K562 (cell line): Measurements from ENCODE around the gene FAM234A.

ENCODE experiments used
- CEBPB ChIP-seq: fragments of 450-650 bp; IDR thresholded peaks from 2 replicates; pipeline ENCODE4 v1.6.1; 2016; ENCODE audit warnings: missing genetic modification characterization, missing compliant biosample characterization
- CTCF ChIP-seq, 3 experiments: IDR thresholded peaks in 2 of 3; conservative IDR thresholded peaks in 1 of 3; 2 replicates each; pipeline ENCODE4 v1.5.1; 2011 to 2012; ENCODE audit warnings: low read length in 3 of 3, mild to moderate bottlenecking in 3 of 3, control low read depth in 2 of 3, improper control_type of control experiment in 1 of 3, inconsistent platforms in 1 of 3, low read depth in 1 of 3, mixed read lengths in 1 of 3, moderate library complexity in 1 of 3; ENCODE audit not compliant: insufficient read depth in 2 of 3
- GABPB1 ChIP-seq: sonication (generic); formaldehyde crosslinking; IDR thresholded peaks from 2 replicates; pipeline ENCODE4 v1.8.0; 2022; ENCODE audit warnings: mild to moderate bottlenecking, missing genetic modification reagents
- MEF2A ChIP-seq: IDR thresholded peaks from 2 replicates; pipeline ENCODE4 v1.6.1; 2011; ENCODE audit warnings: low read depth, mild to moderate bottlenecking, low read length, moderate library complexity; ENCODE audit not compliant: control insufficient read depth
- RAD21 ChIP-seq, 2 experiments: fragments of 250-450 bp in 1 of 2; fragments of 450-650 bp in 1 of 2; sonication (Bioruptor Pico) in 1 of 2; formaldehyde crosslinking in 1 of 2; IDR thresholded peaks in 1 of 2; conservative IDR thresholded peaks in 1 of 2; 2 replicates each; pipeline versions ENCODE4 v1.4.0 to v1.8.0; 2020 to 2022; ENCODE audit warnings: mild to moderate bottlenecking in 2 of 2, moderate library complexity in 1 of 2
- RBFOX2 ChIP-seq: fragments of 200-400 bp; formaldehyde crosslinking; IDR thresholded peaks from 2 replicates; pipeline ENCODE4 v1.6.1; 2017; ENCODE audit warnings: low read depth, mild to moderate bottlenecking, low read length, moderate library complexity
- RFX5 ChIP-seq: IDR thresholded peaks from 2 replicates; pipeline ENCODE4 v1.6.1; 2011; ENCODE audit warnings: low read depth, mild to moderate bottlenecking, improper control_type of control experiment, low read length

GRCh38 chr16:228151-228851 lies 6.3 kb upstream of the FAM234A start:
- TF ChIP-seq RBFOX2 (no peak), CTCF (IDR thresholded peaks at IDR 0.05 in 2 of 3, conservative IDR thresholded peaks at IDR 0.05 in 1 of 3; ENCODE audit: insufficient read depth in 2 of 3, low read depth in 1 of 3, low read length in 3 of 3) (no peak), RFX5 (no peak), CEBPB (tag) (no peak), MEF2A (no peak), GABPB1 (CRISPR knock-in tag) (no peak), RAD21 (CRISPR knock-in tag; conservative IDR thresholded peaks at IDR 0.05 in 1 of 2, IDR thresholded peaks at IDR 0.05 in 1 of 2) (no peak)
